B cell (primary cell): ENCODE data around the gene EPOP. TPM values are rescaled to one million over a fixed set of nuclear protein-coding genes. Genes with fewer than 3 reads are reported as not detected.

Experiments used
- ATAC-seq: fragments of 200-7000 bp; cut with Tn5 transposase; one replicate; pipeline ENCODE4 v1.10.0; 2021; ENCODE audit warnings: low read depth, mild to moderate bottlenecking, moderate number of reproducible peaks, moderate library complexity
- CTCF ChIA-PET: fragments of 350-600 bp; sonication (Branson Sonifier 250); formaldehyde crosslinking; loops from one replicate; lab custom pipeline; 2021; ENCODE audit warnings: antibody characterized with exemption, inconsistent platforms; lab: Charles Lee
- POLR2A ChIA-PET: fragments of 350-600 bp; sonication (Branson Sonifier 250); formaldehyde crosslinking; loops from one replicate; lab custom pipeline; 2021; ENCODE audit warnings: antibody characterized with exemption; lab: Charles Lee
- DNase-seq: peaks from one replicate; pipeline ENCODE4 v3.0.0; 2013
- H2AFZ ChIP-seq: 2 replicates; pipeline ENCODE4 v1.6.1; 2012; ENCODE audit warnings: mild to moderate bottlenecking, low read depth, low read length; ENCODE audit not compliant: insufficient read depth, poor library complexity, severe bottlenecking
- H3K27ac ChIP-seq, 2 donors: 1 replicate in 1 of 2; 2 replicates in 1 of 2; pipeline ENCODE4 v1.5.1; 2012 to 2013; ENCODE audit warnings: low read length in 2 of 2, mild to moderate bottlenecking in 2 of 2, moderate library complexity in 1 of 2
- H3K27me3 ChIP-seq, 4 experiments: fragments of 200-600 bp in 1 of 4; sonication (generic) in 1 of 4; replicated peaks in 1 of 4; 1 replicate in 2 of 4; 2 replicates in 2 of 4; pipeline versions ENCODE4 v1.6.1 to v1.7.0; 2013 to 2016; ENCODE audit warnings: low read length in 3 of 4, mild to moderate bottlenecking in 2 of 4, mixed read lengths in 1 of 4, moderate library complexity in 1 of 4; ENCODE audit not compliant: insufficient read depth in 4 of 4, control insufficient read depth in 3 of 4; ENCODE audit errors: control extremely low read depth in 1 of 4
- H3K36me3 ChIP-seq, 2 experiments: replicated peaks in 1 of 2; 1 replicate in 1 of 2; 2 replicates in 1 of 2; pipeline versions ENCODE4 v1.6.1 to v1.7.1; 2013; ENCODE audit warnings: low read length in 1 of 2; ENCODE audit not compliant: insufficient read depth in 2 of 2, control insufficient read depth in 1 of 2; ENCODE audit errors: control extremely low read depth in 1 of 2, extremely low read depth in 1 of 2
- H3K4me1 ChIP-seq, 2 donors: fragments of 200-600 bp in 1 of 2; sonication (generic) in 1 of 2; 1 replicate in 1 of 2; 2 replicates in 1 of 2; pipeline versions ENCODE4 v1.5.1 to v1.6.1; 2013 to 2017; ENCODE audit warnings: low read length in 2 of 2; ENCODE audit not compliant: control insufficient read depth in 2 of 2, insufficient read depth in 2 of 2
- H3K4me2 ChIP-seq: replicated peaks from 2 replicates; pipeline ENCODE3; 2012; ENCODE audit warnings: mild to moderate bottlenecking, low read depth, low read length; ENCODE audit not compliant: poor library complexity, severe bottlenecking
- H3K4me3 ChIP-seq, 5 experiments: fragments of 200-600 bp in 1 of 5; sonication (generic) in 1 of 5; 1 replicate in 3 of 5; 2 replicates in 2 of 5; pipeline versions ENCODE4 v1.5.1 to v1.7.0; 2011 to 2016; ENCODE audit warnings: low read length in 4 of 5, mild to moderate bottlenecking in 4 of 5, low read depth in 2 of 5, control low read depth in 1 of 5, moderate library complexity in 1 of 5; ENCODE audit not compliant: insufficient read depth in 1 of 5; ENCODE audit errors: control extremely low read depth in 1 of 5, extremely low read depth in 1 of 5
- H3K79me2 ChIP-seq: fragments of 200-600 bp; sonication (generic); one replicate; pipeline ENCODE4 v1.6.0; 2016; ENCODE audit warnings: low read length; ENCODE audit not compliant: control insufficient read depth, insufficient read depth
- H3K9ac ChIP-seq: fragments of 200-600 bp; sonication (generic); 2 replicates; pipeline ENCODE4 v1.6.1; 2017; ENCODE audit warnings: mild to moderate bottlenecking, low read length, moderate library complexity
- H3K9me3 ChIP-seq, 3 donors: one replicate each; pipeline versions ENCODE4 v1.6.1 to v1.7.1; 2013; ENCODE audit warnings: low read length in 2 of 3; ENCODE audit not compliant: control insufficient read depth in 2 of 3, insufficient read depth in 1 of 3; ENCODE audit errors: control extremely low read depth in 1 of 3
- H4K20me1 ChIP-seq: 2 replicates; pipeline ENCODE4 v1.6.0; 2012; ENCODE audit warnings: mild to moderate bottlenecking, low read length; ENCODE audit not compliant: insufficient read depth, control insufficient read depth, poor library complexity, severe bottlenecking
- H3K27ac Mint-ChIP-seq: one replicate; pipeline ENCODE4 v1.8.0; 2021; ENCODE audit warnings: mixed read lengths
- H3K27me3 Mint-ChIP-seq: one replicate; pipeline ENCODE4 v1.8.0; 2021; ENCODE audit warnings: mixed read lengths
- H3K4me1 Mint-ChIP-seq: one replicate; pipeline ENCODE4 v1.8.0; 2021; ENCODE audit warnings: mixed read lengths
- H3K4me3 Mint-ChIP-seq: one replicate; pipeline ENCODE4 v1.8.0; 2021; ENCODE audit warnings: mixed read lengths
- H3K9me3 Mint-ChIP-seq: one replicate; pipeline ENCODE4 v1.8.0; 2022; ENCODE audit warnings: mixed read lengths; ENCODE audit not compliant: insufficient read depth
- EZH2 ChIP-seq: IDR thresholded peaks from 2 replicates; pipeline ENCODE4 v1.6.1; 2012; ENCODE audit warnings: borderline replicate concordance, low read depth, mild to moderate bottlenecking, moderate library complexity, low read length; ENCODE audit not compliant: insufficient read depth, poor library complexity, severe bottlenecking
- WGBS: methylation state at CpG from one replicate; pipeline ENCODE4 v1.1.5; 2013; ENCODE audit warnings: missing lambda C conversion rate; ENCODE audit not compliant: insufficient coverage; 5-methylcytosine and 5-hydroxymethylcytosine counted together
- intact Hi-C: fragments of 100-400 bp; cut with micrococcal nuclease; formaldehyde crosslinking; loops from one replicate; pipeline ENCODE4 v1.10.0; 2022
- polyA plus RNA-seq: library from polyadenylated mRNA; depleted of rRNA; stranded (reverse); fragments of >200 nt; gene quantifications from 2 replicates; pipeline ENCODE4 v1.2.3, GENCODE V29; 2012
- total RNA-seq, 2 donors: library from RNA; stranded (reverse); fragments of 120-200 nt in 1 of 2; gene quantifications; 1 replicate in 1 of 2; 2 replicates in 1 of 2; pipeline versions ENCODE4 v1.2.3 to v1.2.4, GENCODE V29; 2013 to 2022
- TF ChIP-seq, protein P1 (sequence below): fragments of 200-600 bp; IDR thresholded peaks from one replicate; pipeline ENCODE4 v1.8.0; 2022; ENCODE audit warnings: antibody characterized with exemption, mild to moderate bottlenecking

The EPOP gene
- total and polyA plus RNA-seq, 2 donors (not counting 1 experiment from before 2014, with no cell fraction given), result 0.66 to 1.2 TPM

DNA sequence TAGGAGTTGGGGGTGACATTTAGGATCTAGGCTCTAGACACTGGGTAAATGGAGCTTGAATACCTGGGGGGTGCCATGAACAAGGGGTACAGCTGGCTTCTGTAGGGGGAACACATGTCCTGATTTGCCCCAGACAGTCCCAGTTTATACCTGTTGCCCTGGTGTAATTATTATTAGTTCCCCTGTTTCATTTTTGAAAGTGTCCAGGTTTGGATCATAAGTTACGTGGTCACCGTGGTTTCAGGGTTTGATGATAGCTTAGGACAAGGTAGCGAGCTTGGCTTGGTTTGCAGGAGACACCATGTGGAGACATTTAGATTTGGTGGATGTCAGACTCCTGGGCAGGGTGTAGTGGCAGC, 35.8 kb upstream of the EPOP start:
- H3K4me1 Mint-ChIP-seq, result peaks cover 29% of the 10 kb centered on the region

GRCh38 chr17:38709864-38710603, 35.3 kb upstream of the EPOP start:
- no peaks in the 10 kb centered on the region for H3K27me3 ChIP-seq
- DNase-seq (no peak), ATAC-seq (no peak)
- H3K79me2 ChIP-seq, result peaks cover 27% of the 10 kb centered on the region
- Mint-ChIP-seq H3K27ac (no peak overlapping the region), H3K27me3 (no peaks in the 10 kb centered on the region), H3K9me3 (no peaks in the 10 kb centered on the region), H3K4me1 (peaks cover 29% of the 10 kb centered on the region), H3K4me3 (no peak overlapping the region)
- H3K36me3 ChIP-seq, result peaks cover 3 to 70% of the 10 kb centered on the region in 2 experiments
- TF ChIP-seq, protein P1, sequence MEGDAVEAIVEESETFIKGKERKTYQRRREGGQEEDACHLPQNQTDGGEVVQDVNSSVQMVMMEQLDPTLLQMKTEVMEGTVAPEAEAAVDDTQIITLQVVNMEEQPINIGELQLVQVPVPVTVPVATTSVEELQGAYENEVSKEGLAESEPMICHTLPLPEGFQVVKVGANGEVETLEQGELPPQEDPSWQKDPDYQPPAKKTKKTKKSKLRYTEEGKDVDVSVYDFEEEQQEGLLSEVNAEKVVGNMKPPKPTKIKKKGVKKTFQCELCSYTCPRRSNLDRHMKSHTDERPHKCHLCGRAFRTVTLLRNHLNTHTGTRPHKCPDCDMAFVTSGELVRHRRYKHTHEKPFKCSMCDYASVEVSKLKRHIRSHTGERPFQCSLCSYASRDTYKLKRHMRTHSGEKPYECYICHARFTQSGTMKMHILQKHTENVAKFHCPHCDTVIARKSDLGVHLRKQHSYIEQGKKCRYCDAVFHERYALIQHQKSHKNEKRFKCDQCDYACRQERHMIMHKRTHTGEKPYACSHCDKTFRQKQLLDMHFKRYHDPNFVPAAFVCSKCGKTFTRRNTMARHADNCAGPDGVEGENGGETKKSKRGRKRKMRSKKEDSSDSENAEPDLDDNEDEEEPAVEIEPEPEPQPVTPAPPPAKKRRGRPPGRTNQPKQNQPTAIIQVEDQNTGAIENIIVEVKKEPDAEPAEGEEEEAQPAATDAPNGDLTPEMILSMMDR, result no peak
- no peak for TF ChIP-seq EZH2
- H3K4me3 ChIP-seq, result no peak overlapping the region
- 91% methylated on average over 11 of the region's 13 CpGs for WGBS
- no peak overlapping the region for H3K9ac ChIP-seq
- no peaks in the 10 kb centered on the region for H3K9me3 ChIP-seq
- ChIA-PET CTCF (interaction anchor here (0.7 to 1.4 kb wide), 5 partner anchors 18 to 152 kb away, joined by 3 to 4 read pairs (median 3); no protein-coding TSS in a partner anchor), POLR2A (interaction anchor here (0.6 kb wide), 1 partner anchor 9 kb away, joined by 3 read pairs; no protein-coding TSS in a partner anchor)
- intact Hi-C loops, result no loop called here
- peaks cover 72% of the 10 kb centered on the region for H4K20me1 ChIP-seq
- no peak overlapping the region for H3K27ac ChIP-seq
- no peak overlapping the region for H2AFZ ChIP-seq
- H3K4me1 ChIP-seq, result peaks cover 10 to 22% of the 10 kb centered on the region in 2 donors
- no peak overlapping the region for H3K4me2 ChIP-seq

More for the DNA sequence above, 35.8 kb upstream of the EPOP start:
- H3K4me1 ChIP-seq, result peaks cover 10 to 22% of the 10 kb centered on the region in 2 donors
- Mint-ChIP-seq H3K27ac (no peak overlapping the region), H3K4me3 (no peak overlapping the region), H3K27me3 (no peaks in the 10 kb centered on the region), H3K9me3 (no peaks in the 10 kb centered on the region)
- TF ChIP-seq EZH2, result no peak
- TF ChIP-seq, protein P1, result no peak
- H3K9me3 ChIP-seq, result no peaks in the 10 kb centered on the region
- intact Hi-C loops, result no loop called here
- no peak overlapping the region for H3K9ac ChIP-seq
- WGBS, result 89% methylated on average over 3 of the region's 3 CpGs
- peaks cover 27% of the 10 kb centered on the region for H3K79me2 ChIP-seq
- no peak overlapping the region for H3K27ac ChIP-seq
- ChIA-PET POLR2A (interaction anchor here (0.8 kb wide), 1 partner anchor 34 kb away, joined by 3 read pairs; no protein-coding TSS in a partner anchor), CTCF (interaction anchor here (0.8 to 1.4 kb wide), 4 partner anchors 18 to 153 kb away, joined by 3 to 4 read pairs (median 3); no protein-coding TSS in a partner anchor)
- no peak overlapping the region for H3K4me2 ChIP-seq
- ATAC-seq (no peak), DNase-seq (no peak)
- H3K27me3 ChIP-seq, result no peaks in the 10 kb centered on the region
- no peak overlapping the region for H2AFZ ChIP-seq
- H3K36me3 ChIP-seq, result peaks cover 3 to 75% of the 10 kb centered on the region in 2 experiments
- peaks cover 72% of the 10 kb centered on the region for H4K20me1 ChIP-seq
- no peak overlapping the region for H3K4me3 ChIP-seq
